Spleen (tissue), 11 donors: ENCODE results near the gene GUCY2F. TPM values are rescaled to one million over a fixed set of nuclear protein-coding genes. Genes with fewer than 3 reads are reported as not detected.

Experiments
- DNase-seq: peaks from one replicate; pipeline ENCODE4 v3.0.0-alpha.2; 2020
- H3K27ac ChIP-seq, 8 donors: fragments of 200-600 bp; sonication (generic) in 7 of 8; 1 replicate in 4 of 8; 2 replicates in 4 of 8; pipeline versions ENCODE4 v1.5.0 to v1.8.0; 2016 to 2021; ENCODE audit warnings: inconsistent platforms in 4 of 8, mild to moderate bottlenecking in 4 of 8, moderate library complexity in 1 of 8
- H3K27me3 ChIP-seq, 7 donors: fragments of 200-600 bp; sonication (generic) in 6 of 7; replicated peaks in 1 of 7; 1 replicate in 4 of 7; 2 replicates in 3 of 7; pipeline versions ENCODE4 v1.5.0 to v1.8.0; 2016 to 2021; ENCODE audit warnings: inconsistent platforms in 3 of 7, mild to moderate bottlenecking in 1 of 7
- H3K36me3 ChIP-seq, 6 donors: fragments of 200-600 bp; sonication (generic) in 5 of 6; 1 replicate in 4 of 6; 2 replicates in 2 of 6; pipeline versions ENCODE4 v1.5.0 to v1.8.0; 2016 to 2021; ENCODE audit warnings: inconsistent platforms in 2 of 6
- H3K4me1 ChIP-seq, 6 donors: fragments of 200-600 bp; sonication (generic) in 5 of 6; 1 replicate in 3 of 6; 2 replicates in 3 of 6; pipeline versions ENCODE4 v1.5.0 to v1.8.0; 2016 to 2021; ENCODE audit warnings: inconsistent platforms in 3 of 6
- H3K4me3 ChIP-seq, 8 donors: fragments of 200-600 bp; sonication (generic) in 7 of 8; 1 replicate in 4 of 8; 2 replicates in 4 of 8; pipeline versions ENCODE4 v1.5.0 to v1.8.0; 2016 to 2021; ENCODE audit warnings: inconsistent platforms in 4 of 8, mild to moderate bottlenecking in 4 of 8, moderate library complexity in 2 of 8
- H3K9me3 ChIP-seq, 8 donors: fragments of 200-600 bp; sonication (generic) in 7 of 8; 1 replicate in 4 of 8; 2 replicates in 4 of 8; pipeline versions ENCODE4 v1.5.0 to v1.8.0; 2016 to 2021; ENCODE audit warnings: inconsistent platforms in 4 of 8
- CTCF ChIP-seq, 11 experiments: fragments of 200-600 bp in 7 of 11; fragments of 450-650 bp in 4 of 11; sonication (generic) in 4 of 11; IDR thresholded peaks in 8 of 11; conservative IDR thresholded peaks in 3 of 11; 1 replicate in 7 of 11; 2 replicates in 4 of 11; pipeline versions ENCODE4 v1.4.0 to v1.8.0; 2016 to 2021; ENCODE audit warnings: antibody characterized with exemption in 11 of 11, inconsistent platforms in 4 of 11, mild to moderate bottlenecking in 1 of 11
- POLR2A ChIP-seq, 3 donors: fragments of 450-650 bp; IDR thresholded peaks; one replicate each; pipeline ENCODE4 v1.5.1; 2017; ENCODE audit warnings: antibody characterized with exemption in 3 of 3, mild to moderate bottlenecking in 1 of 3
- POLR2AphosphoS5 ChIP-seq, 3 donors: sonication (generic); formaldehyde crosslinking; IDR thresholded peaks; one replicate each; pipeline ENCODE4 v1.5.1; 2017; ENCODE audit warnings: antibody characterized with exemption in 3 of 3
- WGBS, 5 donors: extraction: QIAGEN DNeasy Blood & Tissue Kit in 3 of 5; methylation state at CpG; one replicate each; pipeline versions ENCODE4 v1.1.5 to v1.1.7; 2013 to 2018; 5-methylcytosine and 5-hydroxymethylcytosine counted together
- intact Hi-C: fragments of 100-400 bp; cut with DNase I; formaldehyde crosslinking; loops from one replicate; pipeline ENCODE4 v1.15.0; 2023; ENCODE audit warnings: low total_unique reads
- polyA plus RNA-seq, 3 donors: library from polyadenylated mRNA; stranded (reverse); fragments of 200-250 nt; gene quantifications; one replicate each; pipeline ENCODE4 v1.2.1, GENCODE V29; 2013
- total RNA-seq, 7 donors: library from RNA; depleted of rRNA in 3 of 7; stranded (reverse); fragments of >200 nt in 3 of 7; fragmentation: NEBNext Ultra II Directional in 4 of 7; extraction: Animal tissue kit (Norgen Biotek cat#: 25700) in 4 of 7; gene quantifications; one replicate each; pipeline versions ENCODE4 v1.1.0 to v1.2.1, GENCODE V29; 2016 to 2021
- donor health status: healthy with polysubstance abuse.
- donor health status: DM: no; HTN: no; CAD: no; lungs with moderate emphysema.
- donor health status: DM: no; HTN: no; CAD: no.
- donor health status: Bipolar disorder and iron deficiency.
- donor health status: healthy.
- donor health status: DM: no; HTN: no; CAD: no.
- donor health status: DM: yes; HTN: yes; CAD: no.

Gene GUCY2F
- total and polyA plus RNA-seq, 10 donors = 0.09 to 0.59 TPM; not detected in 8

GRCh38 chrX:109390556-109390955 lies 91.3 kb downstream of the GUCY2F start:
- Histone ChIP-seq H3K27ac (no peak overlapping the region), H3K36me3 (no peaks in the 10 kb centered on the region), H3K4me3 (no peak overlapping the region), H3K27me3 (no peaks in the 10 kb centered on the region), H3K4me1 (no peaks in the 10 kb centered on the region), H3K9me3 (no peaks in the 10 kb centered on the region)
- WGBS, 5 donors = 62 to 76% (median 69%) methylated on average over 2 of the region's 2 CpGs
- intact Hi-C loops = no loop called here
- TF ChIP-seq POLR2A (IDR thresholded peaks at IDR 0.05) = no peak
- TF ChIP-seq POLR2AphosphoS5 (IDR thresholded peaks at IDR 0.05) = no peak
- no peak for TF ChIP-seq CTCF (IDR thresholded peaks at IDR 0.05 in 8 of 11, conservative IDR thresholded peaks at IDR 0.05 in 3 of 11)
- no peak for DNase-seq

- TF ChIP-seq POLR2AphosphoS5 (IDR thresholded peaks at IDR 0.05) (no peak), CTCF (IDR thresholded peaks at IDR 0.05 in 8 of 11, conservative IDR thresholded peaks at IDR 0.05 in 3 of 11) (no peak), POLR2A (IDR thresholded peaks at IDR 0.05) (no peak)
- H3K36me3 ChIP-seq = no peaks in the 10 kb centered on the region
- H3K4me3 ChIP-seq = no peak overlapping the region
- H3K4me1 ChIP-seq = no peaks in the 10 kb centered on the region
- no peak overlapping the region for H3K27ac ChIP-seq
- no peaks in the 10 kb centered on the region for H3K27me3 ChIP-seq
- WGBS, 5 donors = 62 to 89% (median 76%) methylated on average over 1 of the region's 1 CpG
- DNase-seq = no peak
- intact Hi-C loops = no loop called here
- H3K9me3 ChIP-seq = no peaks in the 10 kb centered on the region
Observed at GRCh38 chrX:109389917-109390316, 92.0 kb downstream of the GUCY2F start.

- 25 to 46% (median 43%) methylated on average over 3 of the region's 3 CpGs for WGBS, 5 donors
- Histone ChIP-seq H3K4me1 (no peaks in the 10 kb centered on the region), H3K27ac (no peak overlapping the region), H3K27me3 (no peaks in the 10 kb centered on the region), H3K4me3 (no peak overlapping the region), H3K9me3 (no peaks in the 10 kb centered on the region), H3K36me3 (no peaks in the 10 kb centered on the region)
- no peak for DNase-seq
- intact Hi-C loops = no loop called here
- TF ChIP-seq POLR2A (IDR thresholded peaks at IDR 0.05) (no peak), CTCF (IDR thresholded peaks at IDR 0.05 in 8 of 11, conservative IDR thresholded peaks at IDR 0.05 in 3 of 11) (peak in 3 of 11 experiments; percentile 15 to 31 (median 16))
Observed at GRCh38 chrX:109384699-109385098, 97.2 kb downstream of the GUCY2F start.

GRCh38 chrX:109382332-109382731 lies 99.6 kb downstream of the GUCY2F start:
- no peaks in the 10 kb centered on the region for H3K9me3 ChIP-seq
- no peaks in the 10 kb centered on the region for H3K4me1 ChIP-seq
- H3K27ac ChIP-seq = no peak overlapping the region
- WGBS, 5 donors = 78 to 92% (median 83%) methylated on average over 4 of the region's 4 CpGs
- intact Hi-C loops = no loop called here
- DNase-seq = no peak
- H3K4me3 ChIP-seq = no peak overlapping the region
- peaks cover 0 to 3% (median 0%) of the 10 kb centered on the region in 7 donors for H3K27me3 ChIP-seq
- TF ChIP-seq POLR2AphosphoS5 (IDR thresholded peaks at IDR 0.05) (no peak), POLR2A (IDR thresholded peaks at IDR 0.05) (no peak), CTCF (IDR thresholded peaks at IDR 0.05 in 8 of 11, conservative IDR thresholded peaks at IDR 0.05 in 3 of 11) (no peak)
- no peaks in the 10 kb centered on the region for H3K36me3 ChIP-seq
